Activated T-helper 17 cell treated with anti-CD3 and anti-CD28 coated beads, Interleukin-2, amount 50 U/mL, for 72 hours (primary cell): ENCODE measurements around the gene BAIAP2L2. TPM values are rescaled to one million over a fixed set of nuclear protein-coding genes. Genes with fewer than 3 reads are reported as not detected.
"Not testable (repeated sequence)": the region's sequence is repeated elsewhere in the genome, so short reads cannot be mapped to it uniquely, and the experiment has no call there.

Source experiments
- ATAC-seq: fragments of 150-1000 bp; cut with Tn5 transposase; replicated peaks from 2 replicates; pipeline ENCODE4 v1.10.0; 2021; ENCODE audit warnings: mild to moderate bottlenecking, moderate library complexity
- H3K27ac Mint-ChIP-seq: one replicate; pipeline ENCODE4 v1.8.0; 2022; ENCODE audit warnings: mixed read lengths
- H3K27me3 Mint-ChIP-seq: one replicate; pipeline ENCODE4 v1.8.0; 2022; ENCODE audit warnings: mixed read lengths
- H3K36me3 Mint-ChIP-seq: one replicate; pipeline ENCODE4 v1.8.0; 2022; ENCODE audit warnings: low read depth, mild to moderate bottlenecking, mixed read lengths
- H3K4me1 Mint-ChIP-seq: one replicate; pipeline ENCODE4 v1.8.0; 2022; ENCODE audit warnings: mixed read lengths
- H3K4me3 Mint-ChIP-seq: one replicate; pipeline ENCODE4 v1.8.0; 2022; ENCODE audit warnings: mild to moderate bottlenecking, mixed read lengths
- H3K9me3 Mint-ChIP-seq: one replicate; pipeline ENCODE4 v1.8.0; 2022; ENCODE audit warnings: mixed read lengths
- total RNA-seq, 2 donors: library from RNA; stranded (reverse); gene quantifications; one replicate each; pipeline ENCODE4 v1.2.3, GENCODE V29; 2022

The BAIAP2L2 gene
- total RNA-seq, 2 donors from 2014 or later: 0.84 to 2.1 TPM

DNA sequence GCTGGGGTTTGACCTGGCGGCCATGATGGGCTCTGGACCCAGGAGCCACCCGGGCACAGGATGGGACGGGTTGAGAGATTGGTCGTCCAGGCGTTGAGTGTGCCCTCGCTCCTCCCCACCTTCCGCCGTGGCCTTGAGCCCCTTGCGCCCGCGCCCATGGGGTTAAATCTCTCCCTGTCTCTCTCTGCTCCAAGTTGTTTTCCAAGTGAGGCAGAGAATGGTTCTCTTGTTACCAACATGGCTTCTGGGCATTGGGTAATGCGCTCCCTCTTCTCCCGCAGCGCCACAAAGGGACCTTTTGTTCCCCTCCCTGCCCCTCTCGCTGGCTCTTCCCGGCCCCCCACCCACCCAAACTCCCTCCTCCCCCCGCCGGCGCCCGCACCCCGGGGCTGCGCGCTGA is 72.1 kb downstream of the BAIAP2L2 start:
- H3K27ac Mint-ChIP-seq: no peak overlapping the region

DNA sequence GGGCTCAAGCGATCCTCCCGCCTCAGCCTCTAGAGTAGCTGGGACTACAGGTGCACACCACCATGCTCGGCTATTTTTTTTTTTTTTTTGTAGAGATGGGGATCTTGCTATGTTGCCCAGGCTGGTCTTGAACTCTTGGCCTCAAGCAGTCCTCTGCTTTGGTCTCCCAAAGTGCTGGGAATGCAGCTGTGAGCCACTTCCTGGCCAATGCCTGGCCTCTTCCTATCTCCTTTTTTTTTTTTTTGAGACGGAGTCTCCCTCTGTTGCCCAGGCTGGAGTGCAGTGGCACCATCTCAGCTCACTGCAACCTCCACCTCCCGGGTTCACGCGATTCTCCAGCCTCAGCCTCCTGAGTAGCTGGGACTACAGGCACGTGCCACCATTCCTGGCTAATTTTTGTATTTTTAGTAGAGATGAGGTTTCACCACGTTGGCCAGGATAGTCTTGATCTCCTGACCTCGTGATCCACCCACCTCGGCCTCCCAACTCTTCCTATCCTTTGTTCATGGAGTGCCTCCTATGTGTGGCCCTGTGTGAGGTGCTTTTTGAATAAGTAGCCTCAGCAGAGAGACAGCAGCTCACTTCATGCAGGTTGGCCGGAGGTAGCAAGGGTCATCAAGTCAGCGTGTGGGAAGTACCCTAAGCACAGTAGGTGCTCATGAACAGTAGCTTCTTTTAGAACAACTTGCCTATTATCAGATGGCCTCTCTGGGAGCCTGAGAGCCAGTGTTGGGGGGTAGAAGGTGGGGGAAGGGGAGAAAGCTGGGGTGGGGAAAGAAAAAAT is 72.9 kb downstream of the BAIAP2L2 start:
- H3K36me3 Mint-ChIP-seq, H3K27ac Mint-ChIP-seq, H3K4me3 Mint-ChIP-seq, ATAC-seq, H3K27me3 Mint-ChIP-seq, H3K4me1 Mint-ChIP-seq, H3K9me3 Mint-ChIP-seq: not testable (repeated sequence)

More for the DNA sequence above, 72.1 kb downstream of the BAIAP2L2 start:
- Mint-ChIP-seq H3K27me3 (no peaks in the 10 kb centered on the region), H3K4me3 (no peak overlapping the region), H3K36me3 (no peaks in the 10 kb centered on the region), H3K4me1 (no peaks in the 10 kb centered on the region), H3K9me3 (no peaks in the 10 kb centered on the region)
- no peak for ATAC-seq

DNA sequence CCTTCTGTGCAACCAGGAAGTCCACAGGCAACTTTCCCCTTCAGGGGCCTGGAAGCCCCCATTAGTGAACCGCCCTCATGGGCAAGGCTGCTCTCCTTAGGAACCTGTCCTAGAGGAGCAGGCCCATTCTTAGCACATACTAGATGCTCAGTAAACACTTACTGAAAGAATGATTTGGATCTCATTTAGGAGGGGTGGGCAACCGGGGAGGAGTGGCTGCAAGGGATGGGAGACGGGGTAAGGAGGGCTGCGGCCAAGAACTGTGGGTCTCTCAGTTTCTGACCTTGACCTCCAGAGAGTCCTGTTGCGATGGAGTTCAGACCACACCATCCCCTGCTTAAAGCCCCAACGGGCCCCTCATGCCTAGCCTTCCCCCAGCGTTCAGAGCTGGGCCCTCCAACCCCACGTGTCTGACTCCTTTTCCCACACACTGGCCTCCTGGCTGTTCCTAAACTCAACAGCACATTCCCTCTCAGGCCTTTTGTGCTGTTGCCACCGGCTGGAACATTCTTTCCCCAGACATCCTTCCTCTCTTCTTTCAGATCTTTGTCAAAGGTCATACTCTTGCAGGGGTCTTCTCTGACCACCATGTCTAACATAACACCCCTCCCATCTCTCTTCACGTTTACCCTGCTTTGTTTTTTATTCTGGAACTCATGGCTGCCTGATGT is 74.0 kb downstream of the BAIAP2L2 start:
- H3K27ac Mint-ChIP-seq: no peak overlapping the region
- no peaks in the 10 kb centered on the region for H3K9me3 Mint-ChIP-seq
- no peaks in the 10 kb centered on the region for H3K4me1 Mint-ChIP-seq
- no peaks in the 10 kb centered on the region for H3K36me3 Mint-ChIP-seq
- no peaks in the 10 kb centered on the region for H3K27me3 Mint-ChIP-seq
- H3K4me3 Mint-ChIP-seq: no peak overlapping the region
- no peak for ATAC-seq

GRCh38 chr22:38035530-38035885 is 75.0 kb downstream of the BAIAP2L2 start:
- Mint-ChIP-seq H3K27me3 (no peaks in the 10 kb centered on the region), H3K27ac (no peak overlapping the region), H3K4me3 (no peak overlapping the region), H3K4me1 (no peaks in the 10 kb centered on the region), H3K9me3 (no peaks in the 10 kb centered on the region), H3K36me3 (no peaks in the 10 kb centered on the region)
- ATAC-seq: no peak

Other genes with a start within 250 kb of the BAIAP2L2 start
- gene MICALL1, start 204.4 kb downstream of the BAIAP2L2 start, total RNA-seq: 10 to 100 TPM; 10.3 to 15.9 TPM
- gene C22orf23, start 157.1 kb downstream of the BAIAP2L2 start, total RNA-seq: under 1 TPM in 1 of 2 donors, not detected in 1; 0.84 TPM
- gene POLR2F, start 157.0 kb downstream of the BAIAP2L2 start, total RNA-seq: 10 to 100 TPM; 48.1 to 95.1 TPM
- not detected for gene SOX10, start 126.1 kb downstream of the BAIAP2L2 start, total RNA-seq
- gene PICK1, start 53.3 kb downstream of the BAIAP2L2 start, total RNA-seq: 10 to 100 TPM; 15.2 to 23.2 TPM
- gene SLC16A8, start 26.5 kb downstream of the BAIAP2L2 start, total RNA-seq: not detected
- 10 to 100 TPM; 36.6 to 90.7 TPM for gene PLA2G6, start 71.1 kb upstream of the BAIAP2L2 start, total RNA-seq
- gene MAFF, start 91.3 kb upstream of the BAIAP2L2 start, total RNA-seq: 10 to 100 TPM; 15.7 to 58.8 TPM
- gene TMEM184B, start 162.3 kb upstream of the BAIAP2L2 start, total RNA-seq: 10 to 100 TPM; 31.5 to 36.5 TPM
- 100 to 1,000 TPM; 123 to 132 TPM for gene CSNK1E, start 206.7 kb upstream of the BAIAP2L2 start, total RNA-seq